HepG2 (cell line): ENCODE data around the gene PPP1R9A. TPM values are rescaled to one million over a fixed set of nuclear protein-coding genes. Genes with fewer than 3 reads are reported as not detected.

ENCODE experiments used
- ATAC-seq: fragments of 200-7000 bp; cut with Tn5 transposase; 3 replicates; pipeline ENCODE4 v1.9.1; 2020; ENCODE audit warnings: mild to moderate bottlenecking, moderate library complexity
- BruUV-seq: library from RNA; stranded (reverse); fragments of 400-500 nt; replicated peaks from 2 replicates; lab custom pipeline; 2021; lab: Mats Ljungman, UMichigan
- CTCF ChIA-PET: fragments of 300-600 bp; formaldehyde crosslinking; extraction: SDS; loops from one replicate; lab custom pipeline; 2021; ENCODE audit warnings: low total read pairs, inconsistent platforms, low intra/inter-chr PET ratio; lab: Yijun Ruan, JAX
- POLR2A ChIA-PET: fragments of 350-600 bp; sonication (Branson Sonifier 250); formaldehyde crosslinking; loops from one replicate; lab custom pipeline; 2020; ENCODE audit warnings: antibody characterized with exemption, inconsistent platforms; lab: Yijun Ruan, JAX
- DNase-seq: peaks from one replicate; pipeline ENCODE4 v3.0.0-alpha.2; 2015; ENCODE audit warnings: low spot score
- FAIRE-seq: peaks from 3 replicates; lab custom pipeline; 2011; peaks lifted over from hg19 to GRCh38; lab: Jason Lieb, UNC
- H2AFZ ChIP-seq: one replicate; pipeline ENCODE4 v1.6.1; 2011; ENCODE audit warnings: low read length, inconsistent platforms
- H3K27ac ChIP-seq: fragments of 300-600 bp; 3 replicates; pipeline ENCODE4 v1.8.0; 2011; ENCODE audit warnings: mixed run types, mild to moderate bottlenecking, mixed read lengths, low read length, inconsistent platforms; ENCODE audit not compliant: insufficient read depth; ENCODE audit errors: extremely low read length
- H3K27me3 ChIP-seq, 2 experiments: fragments of 200-600 bp in 1 of 2; 2 replicates in 1 of 2; 3 replicates in 1 of 2; pipeline versions ENCODE4 v1.6.0 to v1.8.0; 2011; ENCODE audit warnings: low read length in 2 of 2, mild to moderate bottlenecking in 2 of 2, moderate library complexity in 2 of 2, inconsistent platforms in 1 of 2; ENCODE audit not compliant: insufficient read depth in 2 of 2, control insufficient read depth in 1 of 2
- H3K36me3 ChIP-seq, 2 experiments: fragments of 200-600 bp in 1 of 2; replicated peaks in 1 of 2; 2 replicates in 1 of 2; 3 replicates in 1 of 2; pipeline versions ENCODE4 v1.5.1 to v1.8.0; 2011; ENCODE audit warnings: low read length in 2 of 2, inconsistent platforms in 1 of 2; ENCODE audit not compliant: insufficient read depth in 2 of 2, control insufficient read depth in 1 of 2
- H3K4me1 ChIP-seq: 2 replicates; pipeline ENCODE4 v1.5.1; 2012; ENCODE audit warnings: low read length, inconsistent platforms; ENCODE audit not compliant: insufficient read depth
- H3K4me2 ChIP-seq: 2 replicates; pipeline ENCODE4 v1.6.0; 2011; ENCODE audit warnings: low read depth, low read length, inconsistent platforms
- H3K4me3 ChIP-seq, 3 experiments: fragments of 200-600 bp in 1 of 3; sonication (generic), shearing (Covaris generic) in 1 of 3; replicated peaks in 1 of 3; 2 replicates each; pipeline ENCODE4 v1.5.1; 2011 to 2016; ENCODE audit warnings: low read length in 3 of 3, inconsistent platforms in 2 of 3, low read depth in 2 of 3, mild to moderate bottlenecking in 2 of 3, control low read depth in 1 of 3, mixed read lengths in 1 of 3; ENCODE audit not compliant: insufficient read depth in 1 of 3
- H3K79me2 ChIP-seq: one replicate; pipeline ENCODE4 v1.6.1; 2011; ENCODE audit warnings: low read length, inconsistent platforms; ENCODE audit not compliant: insufficient read depth
- H3K9ac ChIP-seq: 2 replicates; pipeline ENCODE4 v1.6.0; 2011; ENCODE audit warnings: mild to moderate bottlenecking, low read depth, low read length, inconsistent platforms; ENCODE audit not compliant: insufficient read depth
- H3K9me3 ChIP-seq: 2 replicates; pipeline ENCODE4 v1.5.1; 2012; ENCODE audit warnings: mild to moderate bottlenecking, low read length
- H4K20me1 ChIP-seq: 2 replicates; pipeline ENCODE4 v1.6.0; 2011; ENCODE audit warnings: inconsistent platforms, mild to moderate bottlenecking, low read length, moderate library complexity; ENCODE audit not compliant: insufficient read depth
- FOSL2 ChIP-seq: sonication (generic); formaldehyde crosslinking; IDR thresholded peaks from 2 replicates; pipeline ENCODE4 v1.4.0; 2020; ENCODE audit warnings: missing genetic modification reagents
- GTF3A ChIP-seq: sonication (generic); formaldehyde crosslinking; conservative IDR thresholded peaks from 2 replicates; pipeline ENCODE4 v1.4.0; 2020; ENCODE audit warnings: mild to moderate bottlenecking, missing genetic modification reagents
- WGBS: methylation state at CpG from one replicate; pipeline ENCODE4 v1.1.6; 2017; ENCODE audit warnings: low lambda C conversion rate; 5-methylcytosine and 5-hydroxymethylcytosine counted together
- in situ Hi-C: cut with HindIII; loops from 2 replicates; pipeline ENCODE4 v1.10.0; 2017; ENCODE audit warnings: low pct_unique_long_range_greater_than_20kb; ENCODE audit not compliant: extremely low pct_ligation_motif_present
- intact Hi-C: fragments of 100-400 bp; cut with micrococcal nuclease; formaldehyde crosslinking; loops from one replicate; pipeline ENCODE4 v1.10.0; 2022; ENCODE audit not compliant: unreplicated experiment
- polyA plus RNA-seq, 8 experiments: library from polyadenylated mRNA; depleted of rRNA in 3 of 8; stranded (reverse) in 7 of 8; unstranded in 1 of 8; fragments of >200 nt; fragmentation: Illumina TruSeq in 4 of 8; extraction: Trizol in 4 of 8; gene quantifications; 2 replicates each; pipeline versions ENCODE4 v1.2.1 to v1.2.3, GENCODE V29; 2011 to 2016; ENCODE audit warnings: low read depth in 4 of 8, missing spikeins in 1 of 8, mixed read lengths in 1 of 8; ENCODE audit not compliant: insufficient read depth in 1 of 8
- total RNA-seq, 5 experiments: library from RNA; depleted of rRNA; stranded (reverse); fragments of >200 nt; fragmentation: Illumina TruSeq; extraction: Trizol; gene quantifications; 2 replicates each; pipeline ENCODE4 v1.2.3, GENCODE V29; 2016; ENCODE audit warnings: low read depth in 1 of 5
- TF ChIP-seq, protein P1 (sequence below): sonication (generic); formaldehyde crosslinking; IDR thresholded peaks from 2 replicates; pipeline ENCODE4 v1.4.0; 2020; ENCODE audit warnings: missing genetic modification reagents

PPP1R9A gene
- total and polyA plus RNA-seq, 2 of the 13 experiments (the other 11 are each of a cell fraction or from before 2014, with no cell fraction given) = 11.4 to 31.9 TPM

DNA sequence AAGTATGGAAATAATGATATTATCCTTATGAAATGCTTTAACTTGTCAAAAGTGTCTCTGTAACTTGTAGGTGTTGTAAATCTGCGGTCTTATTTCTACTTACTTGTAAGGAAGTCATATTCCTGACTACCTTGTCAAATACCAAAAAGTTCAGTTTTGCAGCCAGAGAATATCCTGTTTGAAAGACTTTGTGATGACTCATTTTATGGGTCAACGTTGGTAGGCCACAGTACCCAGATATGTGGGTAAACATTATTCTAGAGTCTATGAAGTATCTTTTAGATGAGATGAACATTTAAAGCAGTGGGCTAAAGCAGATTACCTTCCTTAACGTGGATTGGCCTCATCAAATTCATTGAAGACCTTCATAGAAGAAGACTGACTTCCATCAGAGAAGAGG is 195.3 kb downstream of the PPP1R9A start:
- peak; percentile 5 for DNase-seq
- ChIA-PET CTCF (no interaction called here), POLR2A (no interaction called here)
- H3K79me2 ChIP-seq = no peaks in the 10 kb centered on the region
- H3K27ac ChIP-seq = no peak overlapping the region
- no peak overlapping the region for H3K4me3 ChIP-seq
- no peaks in the 10 kb centered on the region for H4K20me1 ChIP-seq
- intact Hi-C loops = no loop called here
- no peaks in the 10 kb centered on the region for H3K27me3 ChIP-seq
- H3K4me2 ChIP-seq = no peak overlapping the region
- 74% methylated on average over 3 of the region's 3 CpGs for WGBS
- TF ChIP-seq FOSL2 (CRISPR knock-in tag) (peak; percentile 33; the same call in 1 of the 2 replicates), GTF3A (CRISPR knock-in tag) (no peak)
- peaks cover 16% of the 10 kb centered on the region for H3K4me1 ChIP-seq
- no peak for FAIRE-seq
- no TSS peak for BruUV-seq
- ATAC-seq = no peak
- in situ Hi-C loops = no loop called here
- H3K9me3 ChIP-seq = no peaks in the 10 kb centered on the region
- no peak overlapping the region for H3K9ac ChIP-seq
- no peaks in the 10 kb centered on the region; a peak in 1 of 5 replicates for H3K36me3 ChIP-seq
- no peak overlapping the region for H2AFZ ChIP-seq

DNA sequence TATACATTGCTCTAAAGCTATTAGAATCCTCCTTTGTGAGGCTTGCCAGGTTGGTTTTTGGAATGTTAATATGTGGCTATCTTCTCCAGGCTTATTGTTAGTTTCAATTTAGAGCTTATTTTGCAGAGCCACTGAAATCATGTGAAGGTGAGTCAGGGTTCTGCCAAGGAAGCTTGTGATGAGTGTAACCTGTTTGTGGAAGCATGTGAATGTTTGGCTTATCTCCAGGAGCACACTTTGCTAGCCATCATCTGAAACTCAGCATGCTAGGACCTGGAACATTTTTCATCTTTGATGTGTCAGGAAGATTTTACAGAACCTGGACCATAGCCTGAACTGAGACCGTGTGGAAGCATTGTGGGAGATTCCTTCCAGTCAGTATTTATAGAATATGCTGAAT is 197.3 kb downstream of the PPP1R9A start:
- Histone ChIP-seq H3K36me3 (no peaks in the 10 kb centered on the region; a peak in 1 of 5 replicates), H3K27ac (no peak overlapping the region), H3K27me3 (no peaks in the 10 kb centered on the region), H3K4me3 (no peak overlapping the region), H4K20me1 (no peaks in the 10 kb centered on the region), H3K9me3 (no peaks in the 10 kb centered on the region), H2AFZ (no peak overlapping the region), H3K4me1 (peaks cover 16% of the 10 kb centered on the region), H3K79me2 (no peaks in the 10 kb centered on the region), H3K9ac (no peak overlapping the region), H3K4me2 (no peak overlapping the region)
- ChIA-PET POLR2A (no interaction called here), CTCF (no interaction called here)
- DNase-seq (peak; percentile 34), FAIRE-seq (peak; percentile 4), ATAC-seq (no peak)
- TF ChIP-seq, protein P1, sequence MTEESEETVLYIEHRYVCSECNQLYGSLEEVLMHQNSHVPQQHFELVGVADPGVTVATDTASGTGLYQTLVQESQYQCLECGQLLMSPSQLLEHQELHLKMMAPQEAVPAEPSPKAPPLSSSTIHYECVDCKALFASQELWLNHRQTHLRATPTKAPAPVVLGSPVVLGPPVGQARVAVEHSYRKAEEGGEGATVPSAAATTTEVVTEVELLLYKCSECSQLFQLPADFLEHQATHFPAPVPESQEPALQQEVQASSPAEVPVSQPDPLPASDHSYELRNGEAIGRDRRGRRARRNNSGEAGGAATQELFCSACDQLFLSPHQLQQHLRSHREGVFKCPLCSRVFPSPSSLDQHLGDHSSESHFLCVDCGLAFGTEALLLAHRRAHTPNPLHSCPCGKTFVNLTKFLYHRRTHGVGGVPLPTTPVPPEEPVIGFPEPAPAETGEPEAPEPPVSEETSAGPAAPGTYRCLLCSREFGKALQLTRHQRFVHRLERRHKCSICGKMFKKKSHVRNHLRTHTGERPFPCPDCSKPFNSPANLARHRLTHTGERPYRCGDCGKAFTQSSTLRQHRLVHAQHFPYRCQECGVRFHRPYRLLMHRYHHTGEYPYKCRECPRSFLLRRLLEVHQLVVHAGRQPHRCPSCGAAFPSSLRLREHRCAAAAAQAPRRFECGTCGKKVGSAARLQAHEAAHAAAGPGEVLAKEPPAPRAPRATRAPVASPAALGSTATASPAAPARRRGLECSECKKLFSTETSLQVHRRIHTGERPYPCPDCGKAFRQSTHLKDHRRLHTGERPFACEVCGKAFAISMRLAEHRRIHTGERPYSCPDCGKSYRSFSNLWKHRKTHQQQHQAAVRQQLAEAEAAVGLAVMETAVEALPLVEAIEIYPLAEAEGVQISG (CRISPR knock-in tag) = no peak
- 0 out of 2 replicates have a peak, but pooled peaks have one; percentile 14 for TF ChIP-seq FOSL2 (CRISPR knock-in tag)
- BruUV-seq = no TSS peak
- in situ Hi-C loops = no loop called here
- 80% methylated on average over 1 of the region's 1 CpG for WGBS
- intact Hi-C loops = no loop called here
